Sigmoid colon (tissue), 4 donors: ENCODE measurements around the gene TSKU.

Experiments used
- CTCF ChIP-seq, 4 experiments: fragments of 450-650 bp in 3 of 4; fragments of 200-600 bp in 1 of 4; IDR thresholded peaks; one replicate each; pipeline ENCODE4 v1.5.1; 2016 to 2019; ENCODE audit warnings: antibody characterized with exemption in 4 of 4, mild to moderate bottlenecking in 3 of 4, moderate library complexity in 2 of 4
- EP300 ChIP-seq, 4 donors: sonication (generic); formaldehyde crosslinking; IDR thresholded peaks; one replicate each; pipeline ENCODE4 v1.6.1; 2017; ENCODE audit warnings: antibody characterized with exemption in 4 of 4
- POLR2A ChIP-seq, 2 donors: fragments of 450-650 bp; IDR thresholded peaks; one replicate each; pipeline ENCODE4 v1.6.1; 2016; ENCODE audit warnings: antibody characterized with exemption in 2 of 2, mild to moderate bottlenecking in 2 of 2, moderate library complexity in 2 of 2
- POLR2AphosphoS5 ChIP-seq, 4 donors: sonication (generic); formaldehyde crosslinking; IDR thresholded peaks; one replicate each; pipeline ENCODE4 v1.6.1; 2017; ENCODE audit warnings: antibody characterized with exemption in 4 of 4

GRCh38 chr11:76806608-76807205 is 23.6 kb downstream of the TSKU start:
- TF ChIP-seq POLR2A (IDR thresholded peaks at IDR 0.05) = no peak
- TF ChIP-seq CTCF (IDR thresholded peaks at IDR 0.05) = no peak
- no peak for TF ChIP-seq POLR2AphosphoS5 (IDR thresholded peaks at IDR 0.05)
- no peak for TF ChIP-seq EP300 (IDR thresholded peaks at IDR 0.05)
